ENCODE data around the gene NCMAP.

The NCMAP gene

GRCh38 chr1:24606296-24606605 lies 50.4 kb downstream of the NCMAP start:
- H2AFZ ChIP-seq (ENCODE audit: low read length) = no peak overlapping the region

GRCh38 chr1:24606621-24607020 lies 50.7 kb downstream of the NCMAP start:
- H3K27me3 ChIP-seq (replicated peaks; ENCODE audit: insufficient read depth, low read length) = no peaks in the 10 kb centered on the region
- no peak overlapping the region for H3K4me3 ChIP-seq (ENCODE audit: low read length)
- no peak overlapping the region for H3K4me2 ChIP-seq (ENCODE audit: low read depth, low read length)
- no peaks in the 10 kb centered on the region for H3K4me1 ChIP-seq (ENCODE audit: low read length)
- no peaks in the 10 kb centered on the region for H3K9me2 ChIP-seq (replicated peaks; ENCODE audit: insufficient read depth, low read length)
- DNase-seq = no peak
- no peaks in the 10 kb centered on the region for H4K20me1 ChIP-seq (ENCODE audit: insufficient read depth, low read length)
- H3K27ac ChIP-seq (ENCODE audit: low read length) = no peak overlapping the region
- no peaks in the 10 kb centered on the region for H3K9me3 ChIP-seq (replicated peaks; ENCODE audit: insufficient read depth, low read length)
- no peaks in the 10 kb centered on the region for H3K36me3 ChIP-seq (replicated peaks; ENCODE audit: insufficient read depth, low read length)
- H2AFZ ChIP-seq (ENCODE audit: low read length) = no peak overlapping the region
- no peak overlapping the region for H3K9ac ChIP-seq (ENCODE audit: low read length)
- no peak for TF ChIP-seq EZH2phosphoT487 (IDR thresholded peaks at IDR 0.05; ENCODE audit: low read length)
- no peak for TF ChIP-seq EZH2 (optimal IDR thresholded peaks at IDR 0.05; ENCODE audit: low read depth, low read length)
- no peak for TF ChIP-seq CTCF (IDR thresholded peaks at IDR 0.05; ENCODE audit: low read length)
- no peaks in the 10 kb centered on the region for H3F3A ChIP-seq (ENCODE audit: insufficient read depth, low read length)
- H3K79me2 ChIP-seq (ENCODE audit: low read length) = no peaks in the 10 kb centered on the region

More at GRCh38 chr1:24606296-24606605, 50.4 kb downstream of the NCMAP start:
- Histone ChIP-seq H3K36me3 (replicated peaks; ENCODE audit: insufficient read depth, low read length) (no peaks in the 10 kb centered on the region), H3K4me1 (ENCODE audit: low read length) (no peaks in the 10 kb centered on the region), H3K4me2 (ENCODE audit: low read depth, low read length) (no peak overlapping the region), H3K4me3 (ENCODE audit: low read length) (no peak overlapping the region), H3K9ac (ENCODE audit: low read length) (no peak overlapping the region), H3K9me2 (replicated peaks; ENCODE audit: insufficient read depth, low read length) (no peaks in the 10 kb centered on the region), H3K79me2 (ENCODE audit: low read length) (no peaks in the 10 kb centered on the region), H3K9me3 (replicated peaks; ENCODE audit: insufficient read depth, low read length) (no peaks in the 10 kb centered on the region), H3K27me3 (replicated peaks; ENCODE audit: insufficient read depth, low read length) (no peaks in the 10 kb centered on the region), H4K20me1 (ENCODE audit: insufficient read depth, low read length) (no peaks in the 10 kb centered on the region), H3K27ac (ENCODE audit: low read length) (no peak overlapping the region), H3F3A (ENCODE audit: insufficient read depth, low read length) (no peaks in the 10 kb centered on the region)
- no peak for TF ChIP-seq EZH2phosphoT487 (IDR thresholded peaks at IDR 0.05; ENCODE audit: low read length)
- DNase-seq = no peak

- no peaks in the 10 kb centered on the region for H4K20me1 ChIP-seq (ENCODE audit: insufficient read depth, low read length)
- H3F3A ChIP-seq (ENCODE audit: insufficient read depth, low read length) = no peaks in the 10 kb centered on the region
- H3K4me1 ChIP-seq (ENCODE audit: low read length) = no peaks in the 10 kb centered on the region
- H3K4me2 ChIP-seq (ENCODE audit: low read depth, low read length) = no peak overlapping the region
- no peaks in the 10 kb centered on the region for H3K36me3 ChIP-seq (replicated peaks; ENCODE audit: insufficient read depth, low read length)
- no peak for TF ChIP-seq EZH2 (optimal IDR thresholded peaks at IDR 0.05; ENCODE audit: low read depth, low read length)
- H3K4me3 ChIP-seq (ENCODE audit: low read length) = no peak overlapping the region
- no peaks in the 10 kb centered on the region for H3K9me2 ChIP-seq (replicated peaks; ENCODE audit: insufficient read depth, low read length)
- H3K79me2 ChIP-seq (ENCODE audit: low read length) = no peaks in the 10 kb centered on the region
- no peak overlapping the region for H3K27ac ChIP-seq (ENCODE audit: low read length)
- H2AFZ ChIP-seq (ENCODE audit: low read length) = no peak overlapping the region
- H3K9me3 ChIP-seq (replicated peaks; ENCODE audit: insufficient read depth, low read length) = no peaks in the 10 kb centered on the region
- no peak overlapping the region for H3K9ac ChIP-seq (ENCODE audit: low read length)
- DNase-seq = no peak
- no peaks in the 10 kb centered on the region for H3K27me3 ChIP-seq (replicated peaks; ENCODE audit: insufficient read depth, low read length)
Measured at GRCh38 chr1:24609949-24610517, 54.1 kb downstream of the NCMAP start.

- H3K4me2 ChIP-seq (ENCODE audit: low read depth, low read length) = no peak overlapping the region
- H3K36me3 ChIP-seq (replicated peaks; ENCODE audit: insufficient read depth, low read length) = no peaks in the 10 kb centered on the region
- H3K9ac ChIP-seq (ENCODE audit: low read length) = no peak overlapping the region
- H3K27me3 ChIP-seq (replicated peaks; ENCODE audit: insufficient read depth, low read length) = no peaks in the 10 kb centered on the region
- H3K9me2 ChIP-seq (replicated peaks; ENCODE audit: insufficient read depth, low read length) = no peaks in the 10 kb centered on the region
- H3K27ac ChIP-seq (ENCODE audit: low read length) = no peak overlapping the region
- no peaks in the 10 kb centered on the region for H3F3A ChIP-seq (ENCODE audit: insufficient read depth, low read length)
- no peaks in the 10 kb centered on the region for H3K79me2 ChIP-seq (ENCODE audit: low read length)
- no peaks in the 10 kb centered on the region for H4K20me1 ChIP-seq (ENCODE audit: insufficient read depth, low read length)
- DNase-seq = no peak
- no peak overlapping the region for H2AFZ ChIP-seq (ENCODE audit: low read length)
- H3K9me3 ChIP-seq (replicated peaks; ENCODE audit: insufficient read depth, low read length) = no peaks in the 10 kb centered on the region
- TF ChIP-seq CTCF (IDR thresholded peaks at IDR 0.05; ENCODE audit: low read length) = no peak
- TF ChIP-seq EZH2phosphoT487 (IDR thresholded peaks at IDR 0.05; ENCODE audit: low read length) = no peak
- no peak for TF ChIP-seq EZH2 (optimal IDR thresholded peaks at IDR 0.05; ENCODE audit: low read depth, low read length)
- H3K4me1 ChIP-seq (ENCODE audit: low read length) = no peaks in the 10 kb centered on the region
- H3K4me3 ChIP-seq (ENCODE audit: low read length) = no peak overlapping the region
Measured at GRCh38 chr1:24619376-24619775, 63.5 kb downstream of the NCMAP start.

Measured in MM.1S (cell line).